ENCODE measurements around the gene LIMS1.

The LIMS1 gene

GRCh38 chr2:108626995-108627394 is 92.7 kb downstream of the LIMS1 start:
- H2BK5ac ChIP-seq (ENCODE audit: low read length), result no peak overlapping the region
- H2BK120ac ChIP-seq (ENCODE audit: low read depth, low read length), result no peak overlapping the region
- H3K27me3 ChIP-seq (ENCODE audit: insufficient read depth, low read length, poor library complexity), result no peaks in the 10 kb centered on the region
- H3K4me1 ChIP-seq (ENCODE audit: control insufficient read depth, low read depth, low read length), result no peaks in the 10 kb centered on the region
- H3K27ac ChIP-seq (ENCODE audit: low read depth, low read length), result no peak overlapping the region
- H3K79me2 ChIP-seq (ENCODE audit: control insufficient read depth, insufficient read depth, low read length), result peaks cover 18% of the 10 kb centered on the region
- no peak overlapping the region for H3K4me2 ChIP-seq (ENCODE audit: low read length)
- DNase-seq, result no peak
- H3K79me1 ChIP-seq (ENCODE audit: low read length), result peaks cover 13% of the 10 kb centered on the region
- H3K4me3 ChIP-seq (ENCODE audit: low read length), result no peak overlapping the region
- no peak overlapping the region for H4K8ac ChIP-seq (ENCODE audit: low read depth, low read length)
- no peak overlapping the region for H3K56ac ChIP-seq (ENCODE audit: low read length)
- H2AK5ac ChIP-seq (ENCODE audit: low read length), result no peak overlapping the region
- H3K18ac ChIP-seq (ENCODE audit: low read length), result no peak overlapping the region
- no peak overlapping the region for H2BK15ac ChIP-seq (replicated peaks; ENCODE audit: low read depth)
- WGBS (ENCODE audit: extremely low coverage, insufficient coverage, low lambda C conversion rate), result 100% methylated on average over 1 of the region's 2 CpGs
- no peak overlapping the region for H3K4ac ChIP-seq (ENCODE audit: low read depth, low read length)
- no peaks in the 10 kb centered on the region for H3K36me3 ChIP-seq (ENCODE audit: control insufficient read depth, insufficient read depth, low read length)
- H3K23ac ChIP-seq (ENCODE audit: low read length), result no peak overlapping the region
- no peak overlapping the region for H4K5ac ChIP-seq (ENCODE audit: low read length)
- H3K9ac ChIP-seq (ENCODE audit: low read length), result no peak overlapping the region

- no peak for DNase-seq
- no peak overlapping the region for H3K4ac ChIP-seq (ENCODE audit: low read depth, low read length)
- H3K27ac ChIP-seq (ENCODE audit: low read depth, low read length), result no peak overlapping the region
- H4K5ac ChIP-seq (ENCODE audit: low read length), result no peak overlapping the region
- H2AK5ac ChIP-seq (ENCODE audit: low read length), result no peak overlapping the region
- no peak overlapping the region for H3K4me3 ChIP-seq (ENCODE audit: low read length)
- H2BK120ac ChIP-seq (ENCODE audit: low read depth, low read length), result no peak overlapping the region
- no peak overlapping the region for H3K9ac ChIP-seq (ENCODE audit: low read length)
- H3K18ac ChIP-seq (ENCODE audit: low read length), result no peak overlapping the region
- H3K4me2 ChIP-seq (ENCODE audit: low read length), result no peak overlapping the region
- H3K4me1 ChIP-seq (ENCODE audit: control insufficient read depth, low read depth, low read length), result no peaks in the 10 kb centered on the region
- peaks cover 17% of the 10 kb centered on the region for H3K79me1 ChIP-seq (ENCODE audit: low read length)
- H3K56ac ChIP-seq (ENCODE audit: low read length), result no peak overlapping the region
- no peak overlapping the region for H3K23ac ChIP-seq (ENCODE audit: low read length)
- no peaks in the 10 kb centered on the region for H3K36me3 ChIP-seq (ENCODE audit: control insufficient read depth, insufficient read depth, low read length)
- no peaks in the 10 kb centered on the region for H3K27me3 ChIP-seq (ENCODE audit: insufficient read depth, low read length, poor library complexity)
- no CpG with 5 or more reads among the region's 4 CpGs for WGBS (ENCODE audit: extremely low coverage, insufficient coverage, low lambda C conversion rate)
- H2BK5ac ChIP-seq (ENCODE audit: low read length), result no peak overlapping the region
- peaks cover 22% of the 10 kb centered on the region for H3K79me2 ChIP-seq (ENCODE audit: control insufficient read depth, insufficient read depth, low read length)
- no peak overlapping the region for H4K8ac ChIP-seq (ENCODE audit: low read depth, low read length)
- no peak overlapping the region for H2BK15ac ChIP-seq (replicated peaks; ENCODE audit: low read depth)
Observed at GRCh38 chr2:108627911-108628567, 93.8 kb downstream of the LIMS1 start.

- H3K4me2 ChIP-seq (ENCODE audit: low read length), result no peak overlapping the region
- H3K18ac ChIP-seq (ENCODE audit: low read length), result no peak overlapping the region
- H3K79me2 ChIP-seq (ENCODE audit: control insufficient read depth, insufficient read depth, low read length), result peaks cover 18% of the 10 kb centered on the region
- no peak overlapping the region for H2BK15ac ChIP-seq (replicated peaks; ENCODE audit: low read depth)
- DNase-seq, result no peak
- no peak overlapping the region for H3K27ac ChIP-seq (ENCODE audit: low read depth, low read length)
- H4K8ac ChIP-seq (ENCODE audit: low read depth, low read length), result no peak overlapping the region
- no peak overlapping the region for H2BK120ac ChIP-seq (ENCODE audit: low read depth, low read length)
- no peaks in the 10 kb centered on the region for H3K36me3 ChIP-seq (ENCODE audit: control insufficient read depth, insufficient read depth, low read length)
- no peak overlapping the region for H4K5ac ChIP-seq (ENCODE audit: low read length)
- H3K4ac ChIP-seq (ENCODE audit: low read depth, low read length), result no peak overlapping the region
- H3K4me3 ChIP-seq (ENCODE audit: low read length), result no peak overlapping the region
- H2BK5ac ChIP-seq (ENCODE audit: low read length), result no peak overlapping the region
- no peak overlapping the region for H3K23ac ChIP-seq (ENCODE audit: low read length)
- H2AK5ac ChIP-seq (ENCODE audit: low read length), result no peak overlapping the region
- H3K9ac ChIP-seq (ENCODE audit: low read length), result no peak overlapping the region
- no peaks in the 10 kb centered on the region for H3K4me1 ChIP-seq (ENCODE audit: control insufficient read depth, low read depth, low read length)
- WGBS (ENCODE audit: extremely low coverage, insufficient coverage, low lambda C conversion rate), result 100% methylated on average over 4 of the region's 6 CpGs
- H3K27me3 ChIP-seq (ENCODE audit: insufficient read depth, low read length, poor library complexity), result no peaks in the 10 kb centered on the region
- H3K79me1 ChIP-seq (ENCODE audit: low read length), result peaks cover 15% of the 10 kb centered on the region
- H3K56ac ChIP-seq (ENCODE audit: low read length), result no peak overlapping the region
Observed at GRCh38 chr2:108628936-108629335, 94.7 kb downstream of the LIMS1 start.

GRCh38 chr2:108629417-108629816 is 95.1 kb downstream of the LIMS1 start:
- DNase-seq, result no peak
- no peak overlapping the region for H3K4ac ChIP-seq (ENCODE audit: low read depth, low read length)
- no CpG with 5 or more reads among the region's 1 CpG for WGBS (ENCODE audit: extremely low coverage, insufficient coverage, low lambda C conversion rate)

GRCh38 chr2:108630567-108631405 is 96.5 kb downstream of the LIMS1 start:
- H3K36me3 ChIP-seq (ENCODE audit: control insufficient read depth, insufficient read depth, low read length), result no peaks in the 10 kb centered on the region
- no peaks in the 10 kb centered on the region for H3K27me3 ChIP-seq (ENCODE audit: insufficient read depth, low read length, poor library complexity)
- H2BK5ac ChIP-seq (ENCODE audit: low read length), result no peak overlapping the region
- no peak overlapping the region for H4K8ac ChIP-seq (ENCODE audit: low read depth, low read length)
- no CpG with 5 or more reads among the region's 5 CpGs for WGBS (ENCODE audit: extremely low coverage, insufficient coverage, low lambda C conversion rate)
- no peak overlapping the region for H2BK120ac ChIP-seq (ENCODE audit: low read depth, low read length)
- H3K27ac ChIP-seq (ENCODE audit: low read depth, low read length), result no peak overlapping the region
- peaks cover 19% of the 10 kb centered on the region for H3K79me2 ChIP-seq (ENCODE audit: control insufficient read depth, insufficient read depth, low read length)
- no peak for DNase-seq
- no peak overlapping the region for H3K4me2 ChIP-seq (ENCODE audit: low read length)
- H3K56ac ChIP-seq (ENCODE audit: low read length), result no peak overlapping the region
- H3K4me1 ChIP-seq (ENCODE audit: control insufficient read depth, low read depth, low read length), result no peaks in the 10 kb centered on the region
- H3K4ac ChIP-seq (ENCODE audit: low read depth, low read length), result no peak overlapping the region
- no peak overlapping the region for H3K4me3 ChIP-seq (ENCODE audit: low read length)
- no peak overlapping the region for H2BK15ac ChIP-seq (replicated peaks; ENCODE audit: low read depth)
- H3K23ac ChIP-seq (ENCODE audit: low read length), result no peak overlapping the region
- H3K79me1 ChIP-seq (ENCODE audit: low read length), result peaks cover 14% of the 10 kb centered on the region
- H2AK5ac ChIP-seq (ENCODE audit: low read length), result no peak overlapping the region
- no peak overlapping the region for H4K5ac ChIP-seq (ENCODE audit: low read length)
- H3K18ac ChIP-seq (ENCODE audit: low read length), result no peak overlapping the region
- no peak overlapping the region for H3K9ac ChIP-seq (ENCODE audit: low read length)

More at GRCh38 chr2:108629417-108629816, 95.1 kb downstream of the LIMS1 start:
- Histone ChIP-seq H3K18ac (ENCODE audit: low read length) (no peak overlapping the region), H3K27me3 (ENCODE audit: insufficient read depth, low read length, poor library complexity) (no peaks in the 10 kb centered on the region), H3K9ac (ENCODE audit: low read length) (no peak overlapping the region), H3K27ac (ENCODE audit: low read depth, low read length) (no peak overlapping the region), H3K56ac (ENCODE audit: low read length) (no peak overlapping the region), H3K4me2 (ENCODE audit: low read length) (no peak overlapping the region), H2BK120ac (ENCODE audit: low read depth, low read length) (no peak overlapping the region), H3K79me2 (ENCODE audit: control insufficient read depth, insufficient read depth, low read length) (peaks cover 19% of the 10 kb centered on the region), H2BK15ac (replicated peaks; ENCODE audit: low read depth) (no peak overlapping the region), H3K4me1 (ENCODE audit: control insufficient read depth, low read depth, low read length) (no peaks in the 10 kb centered on the region), H4K8ac (ENCODE audit: low read depth, low read length) (no peak overlapping the region), H4K5ac (ENCODE audit: low read length) (no peak overlapping the region), H3K4me3 (ENCODE audit: low read length) (no peak overlapping the region), H3K36me3 (ENCODE audit: control insufficient read depth, insufficient read depth, low read length) (no peaks in the 10 kb centered on the region), H3K23ac (ENCODE audit: low read length) (no peak overlapping the region), H2BK5ac (ENCODE audit: low read length) (no peak overlapping the region), H2AK5ac (ENCODE audit: low read length) (no peak overlapping the region), H3K79me1 (ENCODE audit: low read length) (peaks cover 14% of the 10 kb centered on the region)
